ENCODE data around the gene TAF9.
A peak's percentile ranks its signal among the peaks of the same experiment; 100 is the strongest.
"Not testable (repeated sequence)": the region's sequence is repeated elsewhere in the genome, so short reads cannot be mapped to it uniquely, and the experiment has no call there.

TAF9 gene

GRCh38 chr5:69335341-69335935, 33.9 kb downstream of the TAF9 start:
- Histone ChIP-seq H3K27me3 (ENCODE audit: insufficient read depth, low read depth) (no peaks in the 10 kb centered on the region), H3K4me2 (no peak overlapping the region), H3K27ac (no peak overlapping the region), H3K9ac (no peak overlapping the region), H2AFZ (ENCODE audit: low read depth) (no peak overlapping the region), H3K36me3 (ENCODE audit: insufficient read depth) (no peaks in the 10 kb centered on the region), H4K20me1 (ENCODE audit: insufficient read depth) (no peaks in the 10 kb centered on the region), H3K79me2 (ENCODE audit: insufficient read depth, low read depth) (peaks cover 5% of the 10 kb centered on the region; the same call in 1 of the 2 replicates), H3K4me1 (ENCODE audit: low read depth, poor library complexity, severe bottlenecking) (peaks cover 15% of the 10 kb centered on the region), H3K4me3 (IDR thresholded peaks at IDR 0.05; ENCODE audit: insufficient read depth, low read depth, low read length) (no peak overlapping the region)
- no peak for TF ChIP-seq CTCF (conservative IDR thresholded peaks at IDR 0.05; ENCODE audit: low read depth, low read length)

- Histone ChIP-seq H4K20me1 (ENCODE audit: insufficient read depth) (no peaks in the 10 kb centered on the region), H3K4me2 (no peak overlapping the region), H3K27ac (no peak overlapping the region), H3K79me2 (ENCODE audit: insufficient read depth, low read depth) (peaks cover 5% of the 10 kb centered on the region; the same call in 1 of the 2 replicates), H3K4me3 (IDR thresholded peaks at IDR 0.05; ENCODE audit: insufficient read depth, low read depth, low read length) (no peak overlapping the region), H3K27me3 (ENCODE audit: insufficient read depth, low read depth) (no peaks in the 10 kb centered on the region), H3K9ac (no peak overlapping the region), H3K4me1 (ENCODE audit: low read depth, poor library complexity, severe bottlenecking) (peaks cover 15% of the 10 kb centered on the region), H2AFZ (ENCODE audit: low read depth) (no peak overlapping the region), H3K36me3 (ENCODE audit: insufficient read depth) (no peaks in the 10 kb centered on the region)
- no peak for TF ChIP-seq CTCF (conservative IDR thresholded peaks at IDR 0.05; ENCODE audit: low read depth, low read length)
Observed at GRCh38 chr5:69334793-69335268, 34.5 kb downstream of the TAF9 start.

- Histone ChIP-seq H3K4me1 (ENCODE audit: low read depth, poor library complexity, severe bottlenecking) (peaks cover 15% of the 10 kb centered on the region), H3K4me2 (peak overlapping the region; percentile 94; the same call in 1 of the 2 replicates), H2AFZ (ENCODE audit: low read depth) (peak overlapping the region; percentile 86; the same call in 1 of the 2 replicates)
- H4K20me1 ChIP-seq (ENCODE audit: insufficient read depth); H3K79me2 ChIP-seq (ENCODE audit: insufficient read depth, low read depth); H3K27ac ChIP-seq; H3K9ac ChIP-seq; H3K27me3 ChIP-seq (ENCODE audit: insufficient read depth, low read depth); H3K4me3 ChIP-seq (IDR thresholded peaks at IDR 0.05; ENCODE audit: insufficient read depth, low read depth, low read length); H3K36me3 ChIP-seq (ENCODE audit: insufficient read depth): not testable (repeated sequence)
Observed at GRCh38 chr5:69333668-69334315, 35.5 kb downstream of the TAF9 start.

GRCh38 chr5:69331528-69332445, 37.5 kb downstream of the TAF9 start:
- peak overlapping the region; percentile 60 for H3K4me3 ChIP-seq (IDR thresholded peaks at IDR 0.05; ENCODE audit: insufficient read depth, low read depth, low read length)
- no peaks in the 10 kb centered on the region for H4K20me1 ChIP-seq (ENCODE audit: insufficient read depth)
- H3K79me2 ChIP-seq (ENCODE audit: insufficient read depth, low read depth): peaks cover 5% of the 10 kb centered on the region; the same call in 1 of the 2 replicates
- H3K27ac ChIP-seq: peak overlapping the region; percentile 37; the same call in 1 of the 2 replicates
- H3K36me3 ChIP-seq (ENCODE audit: insufficient read depth): no peaks in the 10 kb centered on the region
- H3K4me2 ChIP-seq: peak overlapping the region; percentile 94
- H3K4me1 ChIP-seq (ENCODE audit: low read depth, poor library complexity, severe bottlenecking): peaks cover 15% of the 10 kb centered on the region
- H3K27me3 ChIP-seq (ENCODE audit: insufficient read depth, low read depth): no peaks in the 10 kb centered on the region
- no peak for TF ChIP-seq CTCF (conservative IDR thresholded peaks at IDR 0.05; ENCODE audit: low read depth, low read length)
- H2AFZ ChIP-seq (ENCODE audit: low read depth): peak overlapping the region; percentile 86
- peak overlapping the region; percentile 61 for H3K9ac ChIP-seq

All from KMS-11 (cell line).